A549 (cell line): ENCODE measurements around the gene CX3CL1.

Source experiments
- CBX8 ChIP-seq: fragments of 200-600 bp; sonication (generic); IDR thresholded peaks from 2 replicates; pipeline ENCODE4 v1.6.1; 2016
- CHD2 ChIP-seq: fragments of 150-350 bp; IDR thresholded peaks from 2 replicates; pipeline ENCODE4 v1.6.1; 2014; ENCODE audit warnings: low read length; ENCODE audit not compliant: partially characterized antibody
- EHF ChIP-seq: fragments of 250-450 bp; sonication (Bioruptor Pico); IDR thresholded peaks from 2 replicates; pipeline ENCODE4 v1.5.0; 2020; ENCODE audit warnings: mild to moderate bottlenecking
- EP300 ChIP-seq, 2 experiments: fragments of >200 bp; sonication (Bioruptor Twin); formaldehyde crosslinking; IDR thresholded peaks; 2 replicates in 1 of 2; 3 replicates in 1 of 2; pipeline ENCODE4 v1.6.1; 2016 to 2017
- FOXS1 ChIP-seq: fragments of 250-450 bp; sonication (Bioruptor Pico); IDR thresholded peaks from 2 replicates; pipeline ENCODE4 v1.5.0; 2020; ENCODE audit warnings: mild to moderate bottlenecking, moderate library complexity
- KDM1A ChIP-seq: fragments of 200-600 bp; sonication (generic); IDR thresholded peaks from 2 replicates; pipeline ENCODE4 v1.6.1; 2016; ENCODE audit warnings: low read depth, mild to moderate bottlenecking
- MAX ChIP-seq: IDR thresholded peaks from 2 replicates; pipeline ENCODE4 v1.6.1; 2012
- PHF8 ChIP-seq: fragments of 200-600 bp; sonication (generic); IDR thresholded peaks from 2 replicates; pipeline ENCODE4 v1.6.1; 2016; ENCODE audit warnings: low read depth, mild to moderate bottlenecking, antibody characterized with exemption, moderate library complexity, borderline replicate concordance
- TP53 ChIP-seq: fragments of 250-450 bp; sonication (Bioruptor Pico); IDR thresholded peaks from 2 replicates; pipeline ENCODE4 v1.5.0; 2021; ENCODE audit warnings: mild to moderate bottlenecking, moderate library complexity
- ZFP36 ChIP-seq: fragments of 450-650 bp; IDR thresholded peaks from 2 replicates; pipeline ENCODE4 v1.6.1; 2014; ENCODE audit warnings: borderline replicate concordance; ENCODE audit not compliant: partially characterized antibody
- TF ChIP-seq, protein P1 (sequence below): fragments of >200 bp; sonication (Bioruptor Twin); formaldehyde crosslinking; IDR thresholded peaks from 3 replicates; pipeline ENCODE4 v1.5.1; 2016
- TF ChIP-seq, protein P2 (sequence below): fragments of 250-450 bp; sonication (Bioruptor Pico); IDR thresholded peaks from 2 replicates; pipeline ENCODE4 v1.5.0; 2020; ENCODE audit warnings: low read depth, mild to moderate bottlenecking, moderate library complexity

- TF ChIP-seq, protein P1, sequence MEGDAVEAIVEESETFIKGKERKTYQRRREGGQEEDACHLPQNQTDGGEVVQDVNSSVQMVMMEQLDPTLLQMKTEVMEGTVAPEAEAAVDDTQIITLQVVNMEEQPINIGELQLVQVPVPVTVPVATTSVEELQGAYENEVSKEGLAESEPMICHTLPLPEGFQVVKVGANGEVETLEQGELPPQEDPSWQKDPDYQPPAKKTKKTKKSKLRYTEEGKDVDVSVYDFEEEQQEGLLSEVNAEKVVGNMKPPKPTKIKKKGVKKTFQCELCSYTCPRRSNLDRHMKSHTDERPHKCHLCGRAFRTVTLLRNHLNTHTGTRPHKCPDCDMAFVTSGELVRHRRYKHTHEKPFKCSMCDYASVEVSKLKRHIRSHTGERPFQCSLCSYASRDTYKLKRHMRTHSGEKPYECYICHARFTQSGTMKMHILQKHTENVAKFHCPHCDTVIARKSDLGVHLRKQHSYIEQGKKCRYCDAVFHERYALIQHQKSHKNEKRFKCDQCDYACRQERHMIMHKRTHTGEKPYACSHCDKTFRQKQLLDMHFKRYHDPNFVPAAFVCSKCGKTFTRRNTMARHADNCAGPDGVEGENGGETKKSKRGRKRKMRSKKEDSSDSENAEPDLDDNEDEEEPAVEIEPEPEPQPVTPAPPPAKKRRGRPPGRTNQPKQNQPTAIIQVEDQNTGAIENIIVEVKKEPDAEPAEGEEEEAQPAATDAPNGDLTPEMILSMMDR = no peak
- TF ChIP-seq CHD2 (no peak), TP53 (CRISPR knock-in tag) (no peak), EHF (CRISPR knock-in tag) (no peak), EP300 (IDR thresholded peaks at IDR 0.05) (no peak), KDM1A (no peak), CBX8 (no peak), FOXS1 (CRISPR knock-in tag) (no peak), ZFP36 (no peak), MAX (no peak), PHF8 (no peak)
- TF ChIP-seq, protein P2, sequence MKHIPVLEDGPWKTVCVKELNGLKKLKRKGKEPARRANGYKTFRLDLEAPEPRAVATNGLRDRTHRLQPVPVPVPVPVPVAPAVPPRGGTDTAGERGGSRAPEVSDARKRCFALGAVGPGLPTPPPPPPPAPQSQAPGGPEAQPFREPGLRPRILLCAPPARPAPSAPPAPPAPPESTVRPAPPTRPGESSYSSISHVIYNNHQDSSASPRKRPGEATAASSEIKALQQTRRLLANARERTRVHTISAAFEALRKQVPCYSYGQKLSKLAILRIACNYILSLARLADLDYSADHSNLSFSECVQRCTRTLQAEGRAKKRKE (CRISPR knock-in tag) = no peak
Measured at GRCh38 chr16:57424583-57424982, 52.3 kb downstream of the CX3CL1 start.
